Activated naive CD8-positive, alpha-beta T cell treated with anti-CD3 and anti-CD28 coated beads, Interleukin-2, amount 50 U/mL, for 16 hours (primary cell): ENCODE data around the gene UGT1A7.

ENCODE experiments used
- DNase-seq: peaks from one replicate; pipeline ENCODE4 v3.0.0-alpha.2; 2020; ENCODE audit warnings: low read depth, low spot score

The UGT1A7 gene

GRCh38 chr2:233760043-233760442 is 78.3 kb downstream of the UGT1A7 start, which contains the start of gene UGT1A1:
Gene UGT1A1, plus strand, starts transcription at chr2:233760270. Its CDS starts 18 bp downstream, at chr2:233760288.
- no peak for DNase-seq

- DNase-seq: no peak
Observed at GRCh38 chr2:233761040-233761769, 79.5 kb downstream of the UGT1A7 start.

GRCh38 chr2:233764264-233764663 is 82.6 kb downstream of the UGT1A7 start:
- DNase-seq: no peak

- no peak for DNase-seq
Observed at GRCh38 chr2:233764761-233765160, 83.1 kb downstream of the UGT1A7 start.

- no peak for DNase-seq
Observed at GRCh38 chr2:233766416-233766815, 84.7 kb downstream of the UGT1A7 start.

- no peak for DNase-seq
Observed at GRCh38 chr2:233768076-233768475, 86.4 kb downstream of the UGT1A7 start.

GRCh38 chr2:233769260-233769659 is 87.6 kb downstream of the UGT1A7 start:
- DNase-seq: no peak

- no peak for DNase-seq
Observed at GRCh38 chr2:233772153-233772552, 90.5 kb downstream of the UGT1A7 start.

- no peak for DNase-seq
Observed at GRCh38 chr2:233772583-233772982, 90.9 kb downstream of the UGT1A7 start.

GRCh38 chr2:233773854-233774253 is 92.2 kb downstream of the UGT1A7 start:
- DNase-seq: no peak

- DNase-seq: no peak
Observed at GRCh38 chr2:233775414-233775813, 93.7 kb downstream of the UGT1A7 start.

- DNase-seq: no peak
Observed at GRCh38 chr2:233778030-233778429, 96.3 kb downstream of the UGT1A7 start, which contains the start of gene MROH2A. Gene MROH2A, plus strand, starts transcription at chr2:233778330. Its CDS starts 1,029 bp downstream, at chr2:233779359.

GRCh38 chr2:233779722-233780121 is 98.0 kb downstream of the UGT1A7 start:
- no peak for DNase-seq

- DNase-seq: no peak
Observed at GRCh38 chr2:233780771-233781170, 99.1 kb downstream of the UGT1A7 start.

GRCh38 chr2:233789554-233789953 is 107.9 kb downstream of the UGT1A7 start:
- DNase-seq: no peak

- DNase-seq: no peak
Observed at GRCh38 chr2:233791151-233791882, 109.6 kb downstream of the UGT1A7 start.

- no peak for DNase-seq
Observed at GRCh38 chr2:233791883-233792329, 110.2 kb downstream of the UGT1A7 start.

GRCh38 chr2:233792720-233793119 is 111.0 kb downstream of the UGT1A7 start:
- DNase-seq: no peak

- no peak for DNase-seq
Observed at GRCh38 chr2:233793465-233794127, 111.9 kb downstream of the UGT1A7 start.

GRCh38 chr2:233794128-233794658 is 112.5 kb downstream of the UGT1A7 start:
- no peak for DNase-seq

GRCh38 chr2:233795735-233796171 is 114.1 kb downstream of the UGT1A7 start:
- DNase-seq: no peak

- no peak for DNase-seq
Observed at GRCh38 chr2:233796254-233796653, 114.6 kb downstream of the UGT1A7 start.
